Measurements from ENCODE around the gene CCNQ.

CCNQ gene

DNA sequence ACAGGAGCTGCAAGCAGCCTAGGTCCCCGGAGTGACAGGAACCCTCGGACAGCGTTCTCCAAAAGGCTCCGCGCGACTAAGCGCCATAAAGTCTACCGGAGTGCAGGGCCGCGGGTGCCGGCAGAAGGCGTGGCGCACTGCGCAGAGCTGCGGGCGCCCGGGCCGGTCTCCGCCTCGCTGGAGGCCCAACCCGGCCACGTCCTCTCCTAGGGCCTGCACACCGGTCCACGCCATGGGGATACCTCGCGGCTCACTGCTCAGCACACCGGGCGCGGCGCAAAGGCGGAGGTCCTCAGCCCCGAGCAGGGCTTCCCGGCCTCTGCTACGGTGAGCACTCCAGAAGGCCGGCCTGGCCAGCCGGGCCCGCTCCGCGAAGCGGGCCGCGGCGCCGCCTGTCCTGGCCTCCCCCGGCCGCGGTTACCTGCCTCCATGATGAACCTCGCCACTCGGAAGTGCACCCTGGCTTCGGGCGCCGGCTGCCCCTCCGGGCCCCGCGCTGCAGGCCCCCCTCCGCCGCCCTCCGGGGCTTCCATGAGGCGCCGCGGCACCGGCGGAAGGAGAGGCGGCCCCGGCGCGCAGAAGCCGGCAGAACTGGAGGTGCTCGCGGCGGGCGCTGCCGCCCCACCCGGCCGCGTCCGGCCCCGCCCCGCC lies at the start of gene CCNQ:
TSS of gene CCNQ (minus strand) at position 599 of the 651 bp plus-strand sequence. CDS start at position 533, 66 bp downstream.
- FAIRE-seq = no peak

DNA sequence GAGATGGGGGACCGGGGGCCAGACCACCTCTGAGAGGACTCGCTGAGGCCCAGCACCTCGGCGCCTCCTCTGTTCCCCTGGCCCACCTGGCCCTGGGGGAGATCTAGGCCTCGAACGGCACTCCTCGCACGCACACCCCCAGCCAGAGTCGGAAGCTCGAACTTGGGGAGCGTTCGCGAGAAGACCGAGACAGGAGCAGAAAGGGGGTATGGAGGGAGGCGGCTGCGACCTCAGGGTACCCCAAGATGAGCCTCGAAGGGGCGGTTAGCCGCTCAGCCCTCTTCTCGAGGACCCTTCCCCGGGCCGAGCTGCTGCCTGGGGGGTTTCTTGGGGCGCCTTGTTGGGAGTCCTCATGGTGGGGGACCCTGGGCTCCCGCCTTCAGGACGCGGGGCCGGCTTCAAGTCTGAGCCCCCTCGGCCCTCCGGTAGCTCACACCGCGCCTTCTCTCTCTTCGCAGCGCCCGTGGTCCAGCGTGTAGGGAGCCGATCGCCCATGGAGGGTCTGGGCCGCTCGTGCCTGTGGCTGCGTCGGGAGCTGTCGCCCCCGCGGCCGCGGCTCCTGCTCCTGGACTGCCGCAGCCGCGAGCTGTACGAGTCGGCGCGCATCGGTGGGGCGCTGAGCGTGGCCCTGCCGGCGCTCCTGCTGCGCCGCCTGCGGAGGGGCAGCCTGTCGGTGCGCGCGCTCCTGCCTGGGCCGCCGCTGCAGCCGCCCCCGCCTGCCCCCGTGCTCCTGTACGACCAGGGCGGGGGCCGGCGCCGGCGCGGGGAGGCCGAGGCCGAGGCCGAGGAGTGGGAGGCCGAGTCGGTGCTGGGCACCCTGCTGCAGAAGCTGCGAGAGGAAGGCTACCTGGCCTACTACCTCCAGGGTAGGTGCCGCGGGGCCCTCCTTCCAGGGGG lies 48.8 kb upstream of the CCNQ start:
- no peak for FAIRE-seq

DNA sequence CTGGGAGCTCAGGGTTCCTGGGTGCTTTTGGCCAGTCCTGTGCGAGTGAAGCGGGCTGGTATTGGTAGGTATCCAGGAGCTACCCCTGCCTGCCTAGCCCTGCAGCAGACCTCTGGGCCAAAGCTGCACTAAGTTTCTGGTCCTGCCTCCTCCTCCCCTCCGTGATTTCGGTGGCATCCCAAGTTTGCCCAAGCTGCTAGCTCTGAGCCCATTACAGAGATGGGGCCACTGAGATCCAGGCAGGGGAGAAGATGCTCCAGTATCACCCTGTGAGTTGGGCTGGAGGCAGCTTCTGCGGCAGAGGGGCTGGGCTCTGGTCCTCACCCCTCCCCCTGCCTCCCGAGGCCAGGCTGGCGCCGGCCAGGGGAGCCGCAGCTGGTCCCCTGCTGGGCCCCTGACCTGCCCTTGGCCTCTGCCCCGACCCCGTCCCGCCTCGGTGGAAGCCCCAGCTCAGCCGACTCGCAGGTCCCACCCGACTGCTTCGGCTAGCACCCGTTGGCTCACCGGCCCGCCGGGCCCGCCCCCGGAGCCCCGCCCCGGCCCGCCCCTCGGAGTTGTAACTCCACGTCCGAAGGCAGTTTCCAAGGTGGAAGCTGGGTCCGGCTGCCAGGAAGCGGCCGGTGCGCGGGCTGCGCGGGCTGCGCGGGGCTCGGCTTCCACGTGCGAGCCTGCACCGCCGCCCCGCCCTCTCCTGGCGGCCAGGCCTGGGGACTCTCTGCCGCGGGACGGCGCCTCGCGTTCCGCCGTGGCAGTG lies 47.9 kb upstream of the CCNQ start, which contains the start of gene DUSP9:
TSS of gene DUSP9 (plus strand) at position 584 of the 754 bp plus-strand sequence. CDS start 751 bp downstream, outside the sequence.
- no peak for FAIRE-seq

DNA sequence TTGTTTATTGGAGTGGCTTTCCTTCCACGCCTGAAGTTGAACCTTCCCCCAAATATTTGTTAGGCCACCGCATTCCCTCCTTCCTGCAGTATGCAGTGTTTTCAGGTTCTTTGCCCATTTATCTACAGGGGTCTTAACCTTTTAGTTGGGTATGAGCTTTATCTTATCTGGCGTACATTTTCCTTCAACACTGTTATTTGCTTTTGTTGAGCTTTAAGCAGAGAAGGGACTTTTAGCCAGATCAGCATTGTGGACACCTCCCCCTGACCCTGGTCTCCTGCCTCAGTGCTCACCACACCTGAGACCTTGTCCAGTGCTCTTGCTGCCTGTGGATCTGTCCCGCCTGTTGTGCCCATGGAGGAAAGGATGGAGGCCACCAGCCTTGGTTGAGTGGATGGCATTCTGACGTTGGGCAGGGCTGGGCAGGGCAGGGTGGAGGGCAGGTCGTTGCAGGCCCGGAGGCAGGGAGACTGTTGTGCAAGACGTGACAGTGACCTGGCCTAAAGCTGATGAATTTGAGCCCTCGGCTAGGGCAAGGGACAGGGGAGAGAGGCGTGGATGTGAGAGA lies 47.1 kb upstream of the CCNQ start:
- FAIRE-seq = no peak

DNA sequence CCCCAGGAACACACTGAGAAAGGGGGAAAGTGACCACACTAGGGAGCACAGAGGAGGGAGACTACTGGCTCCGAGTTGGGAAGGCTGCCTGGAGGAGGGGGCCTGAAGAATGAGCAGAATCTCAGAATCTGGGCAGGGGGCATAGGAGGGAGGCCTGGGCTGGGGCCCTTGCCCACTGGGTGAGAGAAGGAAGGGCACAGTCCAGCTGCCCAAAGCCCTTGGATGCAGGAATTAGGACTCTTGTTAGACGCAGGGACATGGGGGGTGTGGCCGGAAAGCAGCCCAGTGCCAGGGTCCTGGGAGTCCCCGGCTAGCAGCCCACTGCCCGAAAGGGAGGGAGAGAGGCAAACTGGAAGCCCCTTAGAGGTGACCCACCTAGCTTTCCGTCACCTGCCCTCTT lies 46.2 kb upstream of the CCNQ start:
- no peak for FAIRE-seq

DNA sequence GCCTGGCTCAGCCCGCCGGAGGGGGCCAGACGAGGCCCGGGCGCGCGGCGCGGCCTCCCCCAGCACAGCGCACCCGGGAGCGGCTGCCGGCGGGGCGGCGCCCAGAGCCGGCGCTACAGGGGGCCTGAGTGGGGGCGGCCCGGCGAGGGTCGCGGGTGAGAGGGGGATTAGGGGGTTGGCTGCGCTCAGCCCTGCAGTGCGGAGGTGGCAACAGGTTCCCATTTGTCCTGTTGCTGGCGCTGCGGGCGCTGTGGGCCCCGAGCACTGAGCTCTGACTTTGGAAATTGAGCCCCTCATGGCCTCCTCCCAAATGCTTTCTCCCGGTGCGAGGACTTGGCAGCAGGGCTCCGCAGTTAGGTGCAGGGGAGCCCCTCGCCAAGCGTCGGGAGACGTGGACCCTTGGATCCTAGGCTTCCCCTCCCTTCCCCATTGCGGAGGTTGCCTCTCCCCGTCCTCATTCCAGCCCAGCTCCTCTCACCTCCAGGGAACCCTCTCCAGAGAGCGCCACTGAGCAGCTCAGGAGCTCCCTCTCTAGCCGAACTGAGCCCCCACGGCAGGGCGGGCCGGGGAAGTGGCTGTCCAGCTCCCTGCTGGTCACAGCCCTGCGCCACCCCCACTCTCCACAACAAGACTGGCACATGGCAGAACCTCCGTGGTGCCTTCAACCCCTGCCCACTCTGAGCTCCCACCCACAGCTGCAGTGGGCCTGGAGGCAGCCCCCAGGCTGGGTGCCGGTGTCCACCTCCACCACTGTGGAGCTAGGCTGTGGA lies 45.6 kb upstream of the CCNQ start:
- FAIRE-seq = no peak

DNA sequence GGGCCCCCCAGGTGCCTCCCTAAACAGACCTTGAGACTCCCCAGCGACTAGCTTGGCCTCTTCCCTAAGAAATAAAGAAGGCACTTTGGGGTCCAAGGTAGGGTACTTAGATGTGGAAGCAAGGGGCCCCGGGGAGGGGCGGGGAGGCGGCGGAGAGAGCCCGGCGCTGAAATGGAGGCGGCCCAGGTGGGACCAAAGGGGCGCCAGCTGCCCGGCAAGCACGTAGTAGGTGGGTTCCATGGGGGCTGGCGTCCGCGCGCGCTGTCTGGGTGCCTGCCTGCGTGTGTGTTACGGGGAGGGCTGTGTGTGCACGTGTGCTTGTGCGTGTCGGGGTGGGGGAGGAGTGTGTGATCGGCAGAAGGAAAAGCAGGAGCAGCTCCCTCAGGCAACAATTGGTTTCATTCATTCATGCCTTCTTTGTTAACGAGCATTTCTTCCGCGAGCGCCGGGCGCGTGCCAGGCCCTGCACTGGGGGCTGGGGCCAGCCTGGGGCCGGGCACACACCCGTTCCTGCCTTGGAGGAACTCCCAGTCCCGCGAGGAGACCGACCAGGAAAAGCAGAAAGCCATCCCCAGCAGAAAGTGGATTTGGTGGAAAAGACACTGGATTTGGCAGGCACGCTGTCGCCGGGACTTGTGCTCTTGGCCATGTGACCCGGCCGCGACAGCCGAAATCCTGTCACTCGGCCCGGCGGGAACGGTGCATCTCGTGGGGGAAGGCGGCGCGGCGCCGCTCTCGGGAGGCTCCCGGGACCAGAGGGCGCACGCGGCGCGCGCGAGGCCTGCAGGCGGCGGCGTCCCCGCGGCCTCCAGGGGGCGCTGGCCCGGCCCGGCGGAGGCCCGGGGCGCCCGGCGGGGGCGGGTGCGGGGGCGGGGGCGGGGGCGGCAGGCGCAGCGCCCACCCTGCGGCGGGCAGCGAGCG lies 44.8 kb upstream of the CCNQ start:
- FAIRE-seq = no peak

DNA sequence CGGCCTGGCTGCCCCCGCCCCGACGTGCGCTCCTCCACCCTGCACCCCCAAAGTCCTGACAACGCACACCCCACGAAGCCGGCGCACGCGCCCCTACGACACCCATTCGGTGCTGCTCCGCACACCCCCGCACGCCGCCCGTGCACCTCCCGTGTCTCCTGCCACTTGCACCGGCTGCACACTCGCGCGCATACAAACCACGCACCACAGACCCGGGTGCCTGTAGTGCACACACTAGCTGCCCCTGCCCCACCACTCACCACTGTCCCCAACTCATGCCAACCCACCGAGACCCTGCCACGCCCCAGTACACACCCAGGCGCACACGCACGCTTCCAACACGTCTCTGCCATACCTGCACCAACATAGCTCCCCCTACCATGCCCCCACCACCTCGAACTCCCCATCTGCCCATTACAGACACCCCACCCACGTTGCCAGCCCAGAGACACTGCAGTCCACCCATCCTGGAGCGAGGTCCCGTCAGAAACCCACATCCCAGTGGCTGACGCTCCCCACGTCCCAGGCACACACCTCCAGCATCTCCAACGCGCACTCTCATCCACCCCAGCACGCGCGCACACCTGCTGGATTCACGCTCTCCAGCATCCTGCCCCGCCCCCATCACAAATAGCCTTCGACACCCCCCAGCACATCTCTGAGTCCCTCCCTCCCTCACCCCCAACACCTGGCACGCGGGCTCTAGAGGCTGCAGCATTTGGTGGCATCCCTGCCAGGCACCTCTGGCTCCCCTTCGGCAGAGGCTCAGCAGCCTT lies 43.9 kb upstream of the CCNQ start:
- no peak for FAIRE-seq

DNA sequence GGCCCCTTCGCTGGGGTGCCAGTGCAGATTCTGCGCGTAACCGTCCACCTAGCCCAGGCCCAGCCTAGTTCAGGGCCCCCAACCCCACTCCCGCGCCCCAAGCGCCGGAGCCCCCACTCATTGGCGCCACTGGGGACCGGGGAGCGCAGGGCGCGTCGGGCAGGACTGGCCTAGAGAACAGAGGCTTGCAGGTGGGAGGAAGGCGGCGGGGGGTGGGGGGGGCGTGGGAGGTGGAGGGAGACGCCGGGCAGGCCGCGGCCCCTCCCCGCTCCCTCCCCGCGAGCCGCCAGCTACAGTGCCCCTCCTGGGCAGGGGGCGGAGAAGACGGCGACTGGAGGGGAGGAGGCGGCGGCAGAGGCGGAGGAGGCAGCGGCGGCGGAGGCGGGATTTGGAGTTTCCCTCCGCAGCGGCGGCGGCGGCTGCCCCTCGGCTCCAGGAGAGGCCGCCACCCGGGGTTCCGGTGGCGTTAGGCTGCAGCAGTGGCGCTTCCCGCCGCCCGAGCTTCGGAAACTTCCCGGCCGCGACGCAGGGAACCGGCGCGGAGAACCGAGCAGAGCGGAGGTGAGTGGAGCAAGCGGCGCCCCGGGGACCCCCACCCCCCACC lies 43.2 kb upstream of the CCNQ start:
- no peak for FAIRE-seq

DNA sequence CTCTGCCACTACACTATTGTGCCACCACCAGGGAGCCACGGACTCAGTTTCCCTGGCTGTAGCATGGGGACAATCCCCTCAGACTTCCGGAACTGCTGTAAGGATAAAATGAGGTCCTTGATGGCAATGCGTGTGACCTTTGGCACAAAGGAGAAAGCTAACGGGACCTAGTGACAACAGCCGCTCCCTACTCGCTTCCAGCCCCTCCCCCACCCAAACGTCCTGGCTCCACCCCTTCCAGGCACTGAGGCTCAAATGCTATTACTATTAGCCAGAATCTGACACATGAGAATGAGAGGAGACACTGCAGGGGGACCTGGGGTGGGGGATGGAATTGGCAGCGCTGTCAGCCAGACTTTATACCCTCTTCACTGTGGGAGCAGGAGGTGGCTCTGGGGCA lies 42.7 kb upstream of the CCNQ start:
- FAIRE-seq = no peak

DNA sequence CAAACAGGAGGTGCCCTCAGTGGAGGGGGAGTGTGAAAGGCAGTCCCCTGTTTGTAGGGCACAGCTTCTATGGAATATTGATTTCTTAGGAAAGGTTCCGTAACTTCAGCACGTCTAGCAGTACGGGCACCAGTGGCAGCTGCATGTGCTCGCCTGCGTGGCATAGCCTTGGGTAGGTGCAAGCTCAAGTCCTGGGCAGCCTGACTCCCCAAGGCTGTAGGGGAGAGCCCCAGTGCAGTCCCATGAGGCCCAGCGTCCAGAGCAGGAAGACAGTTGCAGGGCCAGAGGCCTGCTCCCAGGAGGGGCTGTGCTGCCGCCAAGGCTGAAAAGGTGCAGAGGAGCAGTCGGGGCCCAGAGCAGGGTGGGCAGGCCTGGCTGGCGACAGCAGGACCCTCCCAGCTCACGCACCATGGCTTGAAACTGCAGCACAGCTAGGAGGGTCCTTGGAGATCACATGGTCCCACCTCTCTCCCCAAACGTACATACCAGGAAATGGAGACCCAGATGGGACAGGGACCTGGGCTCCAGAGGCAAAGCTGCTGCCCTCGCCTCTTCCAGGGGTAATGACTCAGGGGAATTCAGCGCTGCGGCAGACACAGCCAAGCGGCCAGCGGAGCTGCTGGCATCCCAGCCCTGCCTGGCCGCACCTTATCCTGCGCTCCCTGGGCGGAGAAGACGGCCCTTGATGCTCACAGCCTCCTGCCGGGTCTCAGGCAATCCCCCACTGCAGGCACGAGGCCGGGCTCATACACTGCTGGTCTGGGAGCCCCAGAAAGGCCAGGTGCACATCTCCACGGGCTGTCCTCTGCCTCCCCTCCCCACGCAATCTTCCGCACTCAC lies 42.0 kb upstream of the CCNQ start:
- FAIRE-seq = no peak

DNA sequence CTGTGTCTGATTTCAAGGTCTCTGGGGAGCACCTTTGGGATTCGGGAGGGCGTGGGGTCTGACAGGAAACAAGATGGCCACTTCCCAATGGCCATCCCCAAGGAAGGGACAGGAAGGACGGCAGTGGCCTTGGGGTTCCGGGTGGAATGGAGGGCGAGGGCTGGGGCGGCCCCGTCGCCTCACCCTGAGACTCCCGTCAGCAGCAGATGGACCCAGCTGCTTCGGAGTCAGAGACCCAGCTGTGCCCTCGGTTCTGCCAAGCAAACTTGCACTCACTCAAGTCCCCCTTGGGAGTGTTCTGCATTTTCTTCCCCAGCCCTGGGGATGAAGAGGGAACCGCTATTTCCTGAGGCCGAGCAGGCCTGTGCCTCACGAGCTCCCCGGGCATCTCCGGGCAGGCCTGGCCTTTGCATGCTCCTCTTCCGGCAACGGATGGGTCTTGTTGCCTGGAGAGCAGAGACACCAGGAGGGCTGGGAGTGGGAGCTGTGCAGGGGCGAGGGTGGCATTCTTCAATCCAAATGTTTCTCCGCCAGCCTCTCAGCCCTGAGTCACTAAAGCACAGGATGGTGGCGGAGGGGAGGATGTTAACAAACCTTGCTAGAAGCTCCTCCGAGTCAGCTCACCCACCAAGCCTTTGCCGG lies 41.2 kb upstream of the CCNQ start:
- no peak for FAIRE-seq

DNA sequence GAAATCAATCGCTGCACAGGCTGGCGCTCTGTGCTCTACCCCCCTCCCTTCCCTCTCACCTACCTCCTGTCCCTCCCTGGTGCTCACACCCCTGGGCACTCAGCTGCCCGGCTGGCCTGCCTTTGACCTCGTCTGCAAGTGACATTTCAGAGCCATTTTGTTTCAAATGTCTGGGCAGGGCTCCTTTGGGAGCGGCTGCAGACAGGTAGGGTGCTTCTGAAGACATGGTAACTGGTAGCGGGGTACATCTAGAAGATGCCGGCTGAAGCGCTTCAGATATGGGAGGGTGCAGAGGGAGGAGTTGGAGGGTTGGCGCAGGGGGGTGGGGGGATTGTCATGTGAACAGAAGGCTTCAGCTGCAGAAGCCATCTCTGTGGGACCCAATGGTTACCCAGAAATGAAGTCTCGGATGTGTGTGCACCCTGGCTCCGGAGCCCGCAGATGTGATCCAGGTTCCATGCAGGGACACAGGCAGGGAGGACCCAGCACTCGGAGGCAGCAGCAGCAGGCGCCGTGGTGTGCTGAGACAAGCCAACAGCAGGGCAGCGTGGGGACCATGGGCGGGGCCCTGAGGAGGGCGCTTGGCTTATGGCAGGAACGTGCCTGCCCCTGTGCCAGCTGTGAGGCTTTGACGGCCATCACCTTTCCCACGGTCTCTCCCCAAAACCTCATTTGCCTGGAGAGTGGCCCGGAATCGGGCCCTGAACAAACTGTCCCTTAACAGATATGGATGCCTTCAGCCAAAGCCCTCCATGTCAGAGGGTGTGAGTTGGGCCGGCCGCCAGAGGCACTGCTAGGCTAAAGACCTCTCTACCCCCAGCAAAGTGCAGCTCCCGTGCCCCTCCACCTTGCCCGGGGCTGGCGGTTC lies 40.5 kb upstream of the CCNQ start:
- FAIRE-seq = no peak

DNA sequence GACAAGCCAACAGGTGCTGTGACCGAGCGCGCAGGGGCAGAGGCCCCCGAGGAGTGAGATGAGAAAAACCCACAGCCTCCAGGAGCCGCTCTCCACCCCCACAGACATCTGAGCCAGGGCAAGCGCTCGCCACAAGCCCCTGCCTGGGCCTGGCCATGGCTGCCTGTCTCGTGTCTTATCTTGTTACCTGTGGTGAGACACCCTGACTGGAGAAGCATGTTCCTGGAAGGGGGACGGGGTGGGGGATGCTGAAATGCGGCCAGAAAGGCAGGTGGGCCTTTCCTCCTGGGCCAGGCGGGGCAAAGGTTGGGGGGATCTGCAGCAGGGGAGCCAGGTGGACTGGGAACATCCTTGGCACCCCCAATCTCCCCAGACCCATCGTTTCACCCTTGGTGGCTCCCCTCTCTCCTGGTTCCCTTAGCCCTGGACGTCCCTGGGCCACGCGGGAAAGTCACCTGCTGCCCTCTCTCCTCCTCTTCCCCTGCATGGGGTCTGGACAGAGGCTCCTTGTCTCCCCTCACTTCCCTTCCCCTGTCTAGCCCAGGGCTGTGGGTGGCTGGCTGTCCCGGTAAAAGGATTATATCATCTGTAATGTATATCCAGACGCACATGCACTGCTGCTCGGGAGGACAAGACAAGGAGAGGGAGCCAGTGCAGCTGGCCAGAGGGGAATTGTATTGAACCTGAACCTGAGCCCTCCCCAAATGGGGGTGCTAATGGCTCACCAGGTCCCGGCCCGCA lies 39.7 kb upstream of the CCNQ start:
- no peak for FAIRE-seq

DNA sequence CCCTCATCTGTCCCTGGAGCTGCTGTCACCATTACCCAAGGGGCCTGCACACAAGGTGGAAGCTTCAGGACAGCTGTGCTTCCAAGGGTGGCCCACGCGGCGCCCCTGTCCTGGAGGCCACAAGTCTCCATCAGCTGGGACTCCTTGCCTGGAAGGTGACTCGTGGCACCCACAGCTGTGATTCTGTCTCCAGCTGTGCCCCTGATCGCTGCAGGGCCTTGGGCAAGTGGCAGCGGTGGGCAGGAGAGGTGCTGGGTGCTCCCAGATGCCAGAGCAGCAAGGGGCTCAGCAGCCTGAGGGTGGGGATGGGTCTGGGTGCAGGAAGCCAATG lies 39.1 kb upstream of the CCNQ start:
- no peak for FAIRE-seq
